Measurements from ENCODE around the gene JAK2.

DNA sequence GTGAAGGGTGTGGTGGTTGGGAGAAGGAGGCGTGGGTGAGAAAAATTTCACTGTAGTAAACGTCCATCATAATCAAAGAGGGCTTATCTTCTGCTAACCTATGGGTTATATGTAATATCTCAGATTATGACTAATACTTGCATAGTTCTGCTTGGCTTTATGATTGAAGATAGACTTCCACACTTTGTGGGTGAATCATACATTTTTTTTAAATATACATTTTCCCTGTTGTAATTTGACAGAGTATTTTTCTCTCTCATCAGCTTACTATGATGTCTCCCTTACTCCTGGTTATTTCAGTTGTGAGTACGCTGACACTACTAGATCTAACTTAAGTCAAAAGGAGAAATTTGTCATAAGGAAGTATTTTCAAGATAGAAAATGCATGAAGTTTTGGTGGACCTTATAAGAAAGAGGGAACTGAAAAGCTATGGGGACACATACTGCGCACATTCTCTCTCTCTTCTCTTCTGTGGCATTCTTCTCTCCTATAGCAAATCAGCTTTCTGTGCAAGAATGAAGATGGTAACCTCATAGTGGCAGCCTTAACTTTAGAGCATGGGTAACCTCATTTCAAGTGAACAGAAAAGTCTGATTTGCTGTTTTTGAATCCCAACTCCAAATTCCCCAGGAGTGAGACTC lies 4.9 kb upstream of the JAK2 start:
- TF ChIP-seq, protein P1, sequence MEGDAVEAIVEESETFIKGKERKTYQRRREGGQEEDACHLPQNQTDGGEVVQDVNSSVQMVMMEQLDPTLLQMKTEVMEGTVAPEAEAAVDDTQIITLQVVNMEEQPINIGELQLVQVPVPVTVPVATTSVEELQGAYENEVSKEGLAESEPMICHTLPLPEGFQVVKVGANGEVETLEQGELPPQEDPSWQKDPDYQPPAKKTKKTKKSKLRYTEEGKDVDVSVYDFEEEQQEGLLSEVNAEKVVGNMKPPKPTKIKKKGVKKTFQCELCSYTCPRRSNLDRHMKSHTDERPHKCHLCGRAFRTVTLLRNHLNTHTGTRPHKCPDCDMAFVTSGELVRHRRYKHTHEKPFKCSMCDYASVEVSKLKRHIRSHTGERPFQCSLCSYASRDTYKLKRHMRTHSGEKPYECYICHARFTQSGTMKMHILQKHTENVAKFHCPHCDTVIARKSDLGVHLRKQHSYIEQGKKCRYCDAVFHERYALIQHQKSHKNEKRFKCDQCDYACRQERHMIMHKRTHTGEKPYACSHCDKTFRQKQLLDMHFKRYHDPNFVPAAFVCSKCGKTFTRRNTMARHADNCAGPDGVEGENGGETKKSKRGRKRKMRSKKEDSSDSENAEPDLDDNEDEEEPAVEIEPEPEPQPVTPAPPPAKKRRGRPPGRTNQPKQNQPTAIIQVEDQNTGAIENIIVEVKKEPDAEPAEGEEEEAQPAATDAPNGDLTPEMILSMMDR (IDR thresholded peaks at IDR 0.05): no peak
- TF ChIP-seq POLR2A (IDR thresholded peaks at IDR 0.05): no peak

Measured in body of pancreas (tissue), 4 donors.